ENCODE data around the gene KCNQ1. TPM values are rescaled to one million over a fixed set of nuclear protein-coding genes. Genes with fewer than 3 reads are reported as not detected.

Gene KCNQ1
- total RNA-seq, 1 experiment from 2014 or later, result 10.7 TPM

DNA sequence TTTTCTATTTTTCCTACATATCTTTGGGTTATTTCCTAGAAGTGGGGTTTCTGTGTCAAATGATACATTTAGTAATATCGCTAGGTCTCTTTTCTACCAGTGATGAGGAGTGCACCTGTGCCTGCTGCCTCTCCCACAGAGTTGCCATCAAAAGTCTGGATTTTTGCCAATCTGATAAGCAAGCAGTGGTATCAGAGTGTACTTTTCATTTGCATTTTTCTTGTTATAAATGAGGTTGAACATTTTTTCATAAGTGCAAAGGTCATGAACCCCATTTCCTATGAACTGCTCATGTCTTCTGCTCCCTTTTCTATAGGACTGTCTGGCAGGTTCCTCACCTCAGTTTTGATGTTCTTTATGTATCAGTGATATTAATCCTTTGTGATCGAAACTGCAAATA, 2.2 kb upstream of the KCNQ1 start:
- ATAC-seq (no peak), DNase-seq (ENCODE audit: low read depth, low spot score) (no peak)
- ChIA-PET POLR2A (no interaction called here), RAD21 (ENCODE audit: low non-redundant PET in 1 of 2, low total read pairs in 2 of 2, uncharacterized antibody in 2 of 2, unreplicated experiment in 2 of 2) (no interaction called here), CTCF (no interaction called here)
- H3K27ac ChIP-seq (ENCODE audit: low read depth, low read length), result no peak overlapping the region
- no peaks in the 10 kb centered on the region for H4K20me1 ChIP-seq (ENCODE audit: insufficient read depth)
- no peaks in the 10 kb centered on the region for H3K36me3 ChIP-seq (ENCODE audit: control insufficient read depth in 1 of 2, insufficient read depth in 2 of 2, low read length in 2 of 2)
- intact Hi-C loops (cut with micrococcal nuclease), result no loop called here
- no peak overlapping the region for H2AFZ ChIP-seq (ENCODE audit: low read depth, low read length, poor library complexity, severe bottlenecking)
- H3K4me3 ChIP-seq (replicated peaks in 1 of 2; ENCODE audit: low read depth in 1 of 2, low read length in 2 of 2), result no peak overlapping the region
- no TSS peak for BruUV-seq (replicated peaks)
- H3K79me2 ChIP-seq (ENCODE audit: insufficient read depth, low read length), result no peaks in the 10 kb centered on the region
- no peak overlapping the region for H3K4me2 ChIP-seq (ENCODE audit: low read length)
- no peak for TF ChIP-seq CEBPB (IDR thresholded peaks at IDR 0.05; ENCODE audit: low read depth)
- TF ChIP-seq ZFX (IDR thresholded peaks at IDR 0.05), result no peak
- TF ChIP-seq SRF (IDR thresholded peaks at IDR 0.05; ENCODE audit: low read depth), result no peak
- no peak for TF ChIP-seq SP1 (IDR thresholded peaks at IDR 0.05; ENCODE audit: low read depth)
- no peak for TF ChIP-seq TCF7L2 (IDR thresholded peaks at IDR 0.05; ENCODE audit: borderline replicate concordance, extremely low read depth, insufficient read depth, insufficient read length)
- TF ChIP-seq, protein P1, sequence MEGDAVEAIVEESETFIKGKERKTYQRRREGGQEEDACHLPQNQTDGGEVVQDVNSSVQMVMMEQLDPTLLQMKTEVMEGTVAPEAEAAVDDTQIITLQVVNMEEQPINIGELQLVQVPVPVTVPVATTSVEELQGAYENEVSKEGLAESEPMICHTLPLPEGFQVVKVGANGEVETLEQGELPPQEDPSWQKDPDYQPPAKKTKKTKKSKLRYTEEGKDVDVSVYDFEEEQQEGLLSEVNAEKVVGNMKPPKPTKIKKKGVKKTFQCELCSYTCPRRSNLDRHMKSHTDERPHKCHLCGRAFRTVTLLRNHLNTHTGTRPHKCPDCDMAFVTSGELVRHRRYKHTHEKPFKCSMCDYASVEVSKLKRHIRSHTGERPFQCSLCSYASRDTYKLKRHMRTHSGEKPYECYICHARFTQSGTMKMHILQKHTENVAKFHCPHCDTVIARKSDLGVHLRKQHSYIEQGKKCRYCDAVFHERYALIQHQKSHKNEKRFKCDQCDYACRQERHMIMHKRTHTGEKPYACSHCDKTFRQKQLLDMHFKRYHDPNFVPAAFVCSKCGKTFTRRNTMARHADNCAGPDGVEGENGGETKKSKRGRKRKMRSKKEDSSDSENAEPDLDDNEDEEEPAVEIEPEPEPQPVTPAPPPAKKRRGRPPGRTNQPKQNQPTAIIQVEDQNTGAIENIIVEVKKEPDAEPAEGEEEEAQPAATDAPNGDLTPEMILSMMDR (IDR thresholded peaks at IDR 0.05 in 2 of 3, conservative IDR thresholded peaks at IDR 0.05 in 1 of 3; ENCODE audit: borderline replicate concordance in 1 of 3, insufficient read depth in 1 of 3, low read depth in 2 of 3, low read length in 2 of 3), result no peak
- no peak for TF ChIP-seq EGR1 (IDR thresholded peaks at IDR 0.05; ENCODE audit: low read depth)
- TF ChIP-seq, protein P2, sequence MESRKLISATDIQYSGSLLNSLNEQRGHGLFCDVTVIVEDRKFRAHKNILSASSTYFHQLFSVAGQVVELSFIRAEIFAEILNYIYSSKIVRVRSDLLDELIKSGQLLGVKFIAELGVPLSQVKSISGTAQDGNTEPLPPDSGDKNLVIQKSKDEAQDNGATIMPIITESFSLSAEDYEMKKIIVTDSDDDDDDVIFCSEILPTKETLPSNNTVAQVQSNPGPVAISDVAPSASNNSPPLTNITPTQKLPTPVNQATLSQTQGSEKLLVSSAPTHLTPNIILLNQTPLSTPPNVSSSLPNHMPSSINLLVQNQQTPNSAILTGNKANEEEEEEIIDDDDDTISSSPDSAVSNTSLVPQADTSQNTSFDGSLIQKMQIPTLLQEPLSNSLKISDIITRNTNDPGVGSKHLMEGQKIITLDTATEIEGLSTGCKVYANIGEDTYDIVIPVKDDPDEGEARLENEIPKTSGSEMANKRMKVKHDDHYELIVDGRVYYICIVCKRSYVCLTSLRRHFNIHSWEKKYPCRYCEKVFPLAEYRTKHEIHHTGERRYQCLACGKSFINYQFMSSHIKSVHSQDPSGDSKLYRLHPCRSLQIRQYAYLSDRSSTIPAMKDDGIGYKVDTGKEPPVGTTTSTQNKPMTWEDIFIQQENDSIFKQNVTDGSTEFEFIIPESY (IDR thresholded peaks at IDR 0.05; ENCODE audit: extremely low read depth, insufficient replicate concordance, low read length), result no peak
- TF ChIP-seq EZH2 (IDR thresholded peaks at IDR 0.05), result no peak
- TF ChIP-seq POLR2AphosphoS5 (IDR thresholded peaks at IDR 0.05; ENCODE audit: low read depth, low read length), result no peak
- TF ChIP-seq, protein P3, sequence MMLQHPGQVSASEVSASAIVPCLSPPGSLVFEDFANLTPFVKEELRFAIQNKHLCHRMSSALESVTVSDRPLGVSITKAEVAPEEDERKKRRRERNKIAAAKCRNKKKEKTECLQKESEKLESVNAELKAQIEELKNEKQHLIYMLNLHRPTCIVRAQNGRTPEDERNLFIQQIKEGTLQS (IDR thresholded peaks at IDR 0.05), result no peak
- no peak for TF ChIP-seq EZH2phosphoT487 (IDR thresholded peaks at IDR 0.05; ENCODE audit: borderline replicate concordance)
- no peak for TF ChIP-seq FOSL1 (IDR thresholded peaks at IDR 0.05; ENCODE audit: low read depth)
- TF ChIP-seq RAD21 (IDR thresholded peaks at IDR 0.05; ENCODE audit: low read depth), result no peak
- no peak for TF ChIP-seq POLR2A (IDR thresholded peaks at IDR 0.05; ENCODE audit: borderline replicate concordance, extremely low read depth, insufficient read depth, insufficient read length)
- no peak for TF ChIP-seq ZNF274 (IDR thresholded peaks at IDR 0.05; ENCODE audit: low read depth, low read length)
- no peak for TF ChIP-seq JUND (IDR thresholded peaks at IDR 0.05)
- TF ChIP-seq, protein P4, sequence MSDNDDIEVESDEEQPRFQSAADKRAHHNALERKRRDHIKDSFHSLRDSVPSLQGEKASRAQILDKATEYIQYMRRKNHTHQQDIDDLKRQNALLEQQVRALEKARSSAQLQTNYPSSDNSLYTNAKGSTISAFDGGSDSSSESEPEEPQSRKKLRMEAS (IDR thresholded peaks at IDR 0.05), result no peak
- H3K9me2 ChIP-seq (ENCODE audit: insufficient read depth), result no peaks in the 10 kb centered on the region
- H3K9me3 ChIP-seq (ENCODE audit: control insufficient read depth in 1 of 2, insufficient read depth in 1 of 2, low read depth in 1 of 2, low read length in 2 of 2), result no peaks in the 10 kb centered on the region
- H3K9ac ChIP-seq (ENCODE audit: low read length), result no peak overlapping the region
- peaks cover 13 to 21% of the 10 kb centered on the region in 2 experiments for H3K4me1 ChIP-seq (ENCODE audit: control insufficient read depth in 1 of 2, insufficient read depth in 2 of 2, low read length in 2 of 2)
- peaks cover 24% of the 10 kb centered on the region; the same call in 1 of the 2 replicates for H3K27me3 ChIP-seq (ENCODE audit: insufficient read depth, low read length)
